PC-9 (cell line): ENCODE data around the gene CNN3.

Source experiments
- CTCF ChIP-seq: fragments of 200-600 bp; sonication (generic); conservative IDR thresholded peaks from 2 replicates; pipeline ENCODE4 v1.6.1; 2017; ENCODE audit warnings: mixed run types, antibody characterized with exemption, mild to moderate bottlenecking, moderate library complexity
- EZH2 ChIP-seq: fragments of 200-600 bp; sonication (generic); IDR thresholded peaks from 2 replicates; pipeline ENCODE4 v1.8.0; 2017; ENCODE audit warnings: antibody characterized with exemption, low read depth

GRCh38 chr1:94899756-94900155 lies 27.2 kb downstream of the CNN3 start:
- TF ChIP-seq CTCF (no peak), EZH2 (no peak)
